HG03135 (cell line): ENCODE data around the gene SON.
A peak's percentile ranks its signal among the peaks of the same experiment; 100 is the strongest.
"Not testable (repeated sequence)": the region's sequence is repeated elsewhere in the genome, so short reads cannot be mapped to it uniquely, and the experiment has no call there.

Source experiments
- ATAC-seq: cut with Tn5 transposase; IDR thresholded peaks from one replicate; pipeline ENCODE4 v1.9.1; 2021; ENCODE audit warnings: mild to moderate bottlenecking, moderate library complexity; ENCODE audit not compliant: unreplicated experiment

The SON gene

DNA sequence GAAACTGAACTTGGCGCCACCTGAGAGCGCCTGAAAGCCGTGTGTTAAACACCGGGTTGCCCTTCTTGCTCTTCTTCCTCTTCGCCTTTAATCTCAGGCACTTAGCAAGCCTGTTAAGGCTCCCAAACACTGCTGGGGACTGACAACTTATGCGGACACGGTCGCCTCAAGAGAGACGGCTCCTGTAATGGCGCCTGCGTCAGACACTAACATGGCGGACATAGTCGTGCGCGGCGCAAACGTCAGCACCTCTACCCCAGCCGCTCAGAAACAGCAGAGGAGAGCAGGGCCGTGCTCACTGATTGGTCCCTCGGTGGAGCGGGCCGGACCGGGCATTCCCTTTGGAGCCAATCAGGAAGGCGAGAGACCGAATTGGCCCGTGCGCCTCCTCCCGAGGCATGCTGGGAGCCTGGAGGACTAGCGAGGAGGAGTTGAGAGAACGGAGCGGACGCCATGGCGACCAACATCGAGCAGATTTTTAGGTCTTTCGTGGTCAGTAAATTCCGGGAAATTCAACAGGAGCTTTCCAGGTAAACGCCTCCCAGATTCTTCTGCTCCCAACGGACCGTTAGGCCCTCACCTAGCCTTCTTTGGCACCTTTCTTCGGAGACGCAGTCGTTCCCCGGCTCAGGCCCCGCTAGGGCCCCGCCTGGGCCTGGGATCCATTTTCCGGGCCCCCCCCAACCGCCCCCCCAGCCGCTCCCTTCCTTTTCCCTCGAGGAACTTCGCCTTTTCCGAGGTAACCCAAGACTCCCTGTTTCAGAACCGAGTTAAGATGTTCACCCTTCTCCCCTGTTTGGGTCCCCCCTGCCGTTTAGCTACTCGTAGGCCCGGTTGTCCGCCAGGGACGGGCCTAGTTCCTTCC, at the start of gene SON:
Gene SON, plus strand, starts transcription at position 399 of the 865 bp plus-strand sequence. Its CDS starts 55 bp downstream, at position 454.
- peak; percentile 90 for ATAC-seq

DNA sequence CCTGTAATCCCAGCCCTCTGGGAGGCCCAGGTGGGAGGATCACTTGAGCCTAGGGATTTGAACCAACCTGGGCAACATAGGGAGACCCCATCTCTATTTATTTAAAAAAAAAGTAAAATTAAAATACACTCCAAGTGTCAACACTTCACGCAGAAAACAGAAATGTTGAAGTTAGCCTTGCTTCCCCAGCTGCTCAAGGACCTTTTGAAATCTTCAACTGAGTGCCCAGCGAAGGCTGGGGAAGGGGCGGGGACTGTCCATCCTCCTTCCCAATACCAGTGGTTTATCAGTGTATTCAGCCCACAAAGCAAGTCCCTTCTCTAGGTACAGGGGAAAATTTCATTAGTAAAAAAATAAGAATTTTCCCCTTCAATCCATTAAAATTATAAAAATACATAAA, 49.1 kb upstream of the SON start:
- ATAC-seq, result no peak

DNA sequence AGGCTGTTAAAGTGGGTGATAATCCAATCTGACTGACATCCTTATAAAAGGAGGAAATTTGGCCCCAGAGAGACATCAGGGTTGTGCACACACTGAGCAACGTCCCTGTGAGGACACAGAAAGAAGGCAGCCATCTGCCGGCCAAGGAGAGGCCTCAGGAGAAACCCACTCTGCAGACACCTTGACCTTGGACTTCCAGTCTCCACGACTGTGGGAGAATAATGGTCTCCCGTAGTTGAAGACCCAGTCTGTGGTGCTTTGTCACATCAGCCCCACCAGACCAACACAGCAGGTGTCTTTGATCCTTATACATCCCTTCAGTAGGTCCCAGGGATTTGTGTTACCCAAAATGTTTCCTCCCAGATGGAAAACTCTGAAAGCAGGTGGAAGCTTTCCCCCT, 47.1 kb upstream of the SON start:
- ATAC-seq, result no peak

GRCh38 chr21:33496345-33496744, 46.5 kb upstream of the SON start:
- ATAC-seq, result no peak

DNA sequence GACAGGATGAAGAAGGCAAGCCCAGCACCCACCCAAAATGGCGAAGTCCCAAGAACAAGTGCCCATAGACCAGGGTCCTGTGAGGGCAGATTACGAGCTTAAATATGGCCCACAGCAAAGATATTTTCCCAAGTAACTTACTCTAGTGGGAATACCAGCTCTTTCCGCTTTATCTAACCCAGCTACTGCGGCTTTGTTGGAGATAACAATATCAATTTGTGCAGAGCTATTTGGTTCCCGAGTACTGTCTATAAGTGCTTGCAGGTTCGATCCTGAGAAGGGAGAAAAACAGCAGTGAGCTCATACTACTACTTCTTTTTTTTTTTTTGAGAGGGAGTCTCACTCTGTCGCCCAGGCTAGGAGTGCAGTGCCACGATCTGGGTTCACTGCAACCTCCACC, 37.0 kb upstream of the SON start:
- no peak for ATAC-seq

DNA sequence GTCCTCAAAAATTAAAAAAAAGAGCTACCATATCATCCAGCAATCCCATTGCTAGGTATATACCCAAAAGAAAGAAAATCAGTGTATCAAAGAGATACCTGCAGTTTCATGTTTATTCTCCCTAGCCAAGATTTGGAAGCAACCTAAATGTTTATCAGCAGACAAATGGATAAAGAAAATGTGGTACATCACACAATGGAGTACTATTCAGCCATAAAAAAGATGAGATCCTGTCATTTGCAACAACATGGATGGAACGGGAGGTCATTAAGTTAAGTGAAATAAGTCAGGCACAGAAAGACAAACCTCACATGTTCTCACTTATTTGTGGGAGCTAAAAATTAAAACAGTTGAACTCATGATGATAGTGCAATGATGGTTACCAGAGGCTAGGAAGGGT, 35.8 kb upstream of the SON start:
- ATAC-seq, result not testable (repeated sequence)

DNA sequence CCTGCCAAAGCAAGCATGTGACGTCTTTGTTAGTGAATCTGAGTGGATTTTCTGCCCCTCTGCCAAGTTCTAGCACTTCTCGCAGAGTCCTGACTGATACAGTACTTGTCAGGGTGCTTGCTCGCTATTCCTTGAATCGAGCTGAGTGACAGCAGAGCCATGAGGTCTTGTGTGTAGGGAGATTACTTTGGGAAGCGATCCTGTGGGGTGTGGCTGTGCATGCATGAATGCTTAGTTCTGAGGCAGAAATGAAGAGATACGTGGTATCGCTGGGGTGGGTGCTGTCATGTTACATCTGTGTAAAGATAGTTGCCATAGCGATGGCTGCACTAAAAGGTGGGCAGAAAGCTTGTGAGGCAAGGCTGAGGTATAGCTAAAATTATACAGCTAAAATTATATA, 32.0 kb upstream of the SON start:
- no peak for ATAC-seq

DNA sequence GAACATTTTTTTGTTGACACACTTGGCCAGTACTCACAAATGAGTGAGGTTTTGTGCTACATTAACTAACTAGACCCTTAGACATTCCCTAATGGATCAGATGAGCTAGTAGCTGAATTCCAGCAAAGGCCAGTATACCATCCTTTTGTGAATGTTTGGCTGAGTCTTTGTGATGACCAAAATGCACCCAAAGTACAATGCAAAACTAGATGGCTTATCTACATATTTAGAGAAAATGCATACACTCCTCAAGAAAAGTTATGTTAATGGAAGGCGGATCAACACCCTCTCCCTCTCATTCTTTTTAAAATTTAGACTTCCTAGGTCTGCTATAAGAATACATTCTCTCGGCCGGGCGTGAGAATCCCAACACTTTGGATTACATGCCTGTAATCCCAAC, 31.2 kb upstream of the SON start:
- no peak for ATAC-seq

DNA sequence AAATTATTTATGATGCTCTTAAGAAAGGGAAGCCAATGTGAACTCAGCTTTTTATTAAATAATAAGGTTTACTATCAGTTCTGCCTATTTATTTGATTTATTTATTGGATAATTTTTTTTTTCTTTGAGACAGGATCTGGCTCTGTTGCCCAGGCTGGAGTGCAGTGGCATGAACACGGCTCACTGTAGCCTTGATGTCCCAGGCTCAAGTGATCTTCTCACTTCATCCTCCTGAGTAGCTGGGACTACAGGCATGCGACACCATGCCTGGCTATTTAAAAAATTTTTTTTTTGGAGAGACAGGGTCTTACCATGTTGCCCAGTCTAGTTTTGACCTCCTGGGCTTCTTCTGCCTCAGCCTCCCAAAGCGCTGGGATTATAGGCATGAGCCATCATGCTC, 30.4 kb upstream of the SON start:
- ATAC-seq, result no peak

DNA sequence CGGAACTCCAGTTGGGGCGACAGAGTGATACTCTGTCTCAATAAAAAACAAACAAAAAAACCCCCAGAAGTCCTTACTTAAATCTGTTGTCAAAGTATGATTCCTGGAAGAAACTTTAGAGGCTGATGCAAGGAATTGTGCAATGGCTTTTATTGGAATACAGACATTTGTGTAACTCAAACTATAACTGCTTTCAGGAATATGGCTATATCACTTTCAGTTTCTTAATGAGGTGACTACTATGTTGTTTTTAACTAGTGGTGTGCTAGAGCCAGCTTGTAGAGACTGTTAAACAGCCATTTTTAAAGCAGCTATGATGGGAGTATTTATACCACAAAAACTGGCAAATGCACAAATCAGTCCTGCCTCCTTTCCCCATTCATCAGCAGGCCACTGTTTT, 28.6 kb upstream of the SON start:
- no peak for ATAC-seq

DNA sequence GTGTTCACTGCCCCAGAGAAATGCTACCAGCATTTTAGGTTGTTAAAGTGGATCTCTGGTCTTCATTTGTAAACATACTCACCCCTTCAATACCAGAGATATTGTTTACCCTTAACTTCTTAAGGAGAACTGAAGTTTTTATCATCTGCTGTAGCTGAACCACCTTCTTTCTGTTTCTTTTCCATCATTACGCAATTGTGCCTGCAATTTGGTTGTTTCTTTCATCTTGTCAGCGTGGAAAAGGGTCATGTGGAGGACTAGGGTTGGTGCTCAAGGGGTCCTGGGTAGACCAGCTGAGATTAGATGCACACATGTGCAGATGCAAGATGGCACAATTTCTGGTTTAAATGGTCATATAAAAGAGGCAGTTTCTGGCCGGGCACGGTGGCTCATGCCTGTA, 23.9 kb upstream of the SON start:
- ATAC-seq, result no peak

- no peak for ATAC-seq
Measured at GRCh38 chr21:33522297-33522952, 20.4 kb upstream of the SON start.

- no peak for ATAC-seq
Measured at GRCh38 chr21:33522953-33523349, 19.9 kb upstream of the SON start.

- ATAC-seq, result no peak
Measured at GRCh38 chr21:33531007-33531406, 11.8 kb upstream of the SON start.

GRCh38 chr21:33537212-33537611, 5.6 kb upstream of the SON start:
- ATAC-seq, result no peak

DNA sequence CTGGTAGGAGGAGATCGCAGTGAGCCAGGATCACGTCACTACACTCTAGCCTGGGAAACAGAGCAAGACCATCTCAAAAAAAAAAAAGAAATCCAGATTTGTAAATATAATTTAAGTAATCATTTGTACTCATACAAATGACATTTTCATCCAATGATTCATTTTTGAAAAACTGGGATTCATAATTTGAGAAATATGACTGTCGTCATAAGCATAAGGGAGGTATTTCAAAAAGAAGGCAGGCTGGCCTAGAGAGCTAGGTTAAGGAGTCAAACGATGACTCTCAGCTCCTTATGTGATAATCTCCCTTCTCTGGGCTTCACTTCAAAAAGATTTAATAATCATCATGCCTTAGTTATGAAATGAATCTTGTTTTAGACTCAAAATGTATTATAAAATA, 3.2 kb upstream of the SON start:
- ATAC-seq, result no peak

DNA sequence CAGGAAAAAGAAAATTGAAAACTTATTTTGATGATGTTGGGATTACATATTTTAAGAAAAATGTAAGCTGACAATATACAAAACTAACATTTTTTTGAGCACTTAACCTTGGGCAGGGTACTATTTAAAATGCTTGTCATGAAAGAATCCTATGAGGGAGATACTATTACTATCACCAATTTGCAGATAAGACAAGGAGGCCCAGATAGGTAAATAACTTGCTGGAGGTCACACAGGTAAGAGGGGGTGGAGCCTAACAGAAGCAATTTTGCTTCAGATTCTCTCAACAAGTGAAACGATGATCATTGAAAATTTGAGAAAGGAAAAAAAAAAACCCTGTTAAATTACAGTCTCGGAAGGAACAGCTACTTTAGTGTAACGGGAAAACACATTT, 2.1 kb upstream of the SON start:
- ATAC-seq, result no peak

DNA sequence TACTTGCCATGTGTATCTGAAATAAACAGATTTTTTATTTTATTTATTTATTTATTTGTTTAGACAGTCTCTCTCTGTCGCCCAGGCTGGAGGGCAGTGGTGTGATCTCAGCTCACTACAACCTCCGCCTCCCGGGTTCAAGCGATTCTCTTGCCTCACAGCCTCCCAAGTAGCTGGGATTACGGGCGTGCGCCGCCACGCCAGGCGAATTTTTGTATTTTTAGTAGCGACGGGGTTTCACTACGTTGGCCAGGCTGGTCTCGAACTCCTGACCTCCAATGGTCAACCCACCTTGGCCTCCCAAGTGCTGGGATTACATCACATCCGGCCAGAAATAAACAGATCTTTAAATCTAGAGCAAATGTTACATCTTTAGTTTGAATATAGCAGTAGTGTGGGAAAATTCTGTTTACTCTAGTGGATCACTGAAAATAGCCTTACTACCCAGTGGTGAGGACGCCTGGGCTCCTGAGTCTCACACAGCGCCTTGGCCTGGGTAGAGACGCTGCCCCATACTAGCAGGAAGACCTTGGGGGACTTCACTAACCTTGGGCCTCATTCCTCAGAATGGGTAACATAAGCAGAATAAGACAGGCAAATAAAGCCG, 1.6 kb upstream of the SON start:
- no peak for ATAC-seq

GRCh38 chr21:33541756-33542639, 840 bp upstream of the SON start, which contains the start of gene GART:
Gene GART, minus strand, starts transcription at chr21:33542117. Its CDS starts 2,802 bp downstream, at chr21:33539315.
- ATAC-seq, result peak; percentile 56

GRCh38 chr21:33543505-33544129, 779 bp downstream of the SON start:
- ATAC-seq, result no peak
